NCI-H2171 treated with DMSO at 0.1 percent for 48 hours (cell line): ENCODE measurements around the gene MAPK8.

Experiments
- DNase-seq: peaks from one replicate; lab custom pipeline; 2025; lab: John Stamatoyannopoulos, UW

The MAPK8 gene

DNA sequence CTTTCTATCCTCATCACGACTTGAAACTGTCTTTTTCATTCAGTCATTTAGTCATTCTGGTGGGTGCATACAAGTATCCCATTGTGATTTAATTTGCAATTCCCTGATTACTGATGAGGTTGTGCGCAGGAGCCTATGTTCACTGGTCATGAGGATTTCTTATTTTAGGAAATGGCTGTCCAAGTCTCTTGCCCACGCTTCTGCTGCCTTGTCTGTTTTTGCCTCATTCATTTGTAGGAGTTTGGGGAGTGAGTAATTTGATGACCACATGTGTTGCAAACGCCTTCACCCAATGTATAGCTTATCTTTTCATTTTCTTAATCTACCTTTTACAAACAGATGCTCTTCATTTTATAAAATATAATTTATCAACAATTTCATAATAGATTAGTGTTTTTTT is 171.1 kb downstream of the MAPK8 start:
- no peak for DNase-seq

DNA sequence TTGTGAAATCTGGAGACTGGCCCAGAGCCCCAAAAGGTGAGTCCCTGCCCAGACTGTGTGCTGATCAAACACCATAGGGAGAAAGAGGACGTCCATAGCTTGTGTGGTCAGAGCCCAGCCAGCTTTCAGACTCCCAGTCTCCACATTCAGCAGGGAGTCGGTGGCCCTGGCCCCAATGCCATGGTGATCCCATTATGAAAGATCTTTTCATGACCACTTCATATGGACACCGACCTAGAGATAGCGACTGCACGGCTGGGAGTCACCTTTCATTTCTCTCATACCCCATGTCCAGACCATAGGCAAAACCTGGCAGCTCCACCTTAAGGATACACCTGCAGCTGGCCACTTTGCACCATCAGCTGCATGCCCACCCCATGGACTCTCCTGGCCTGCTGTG is 172.0 kb downstream of the MAPK8 start:
- DNase-seq: no peak

DNA sequence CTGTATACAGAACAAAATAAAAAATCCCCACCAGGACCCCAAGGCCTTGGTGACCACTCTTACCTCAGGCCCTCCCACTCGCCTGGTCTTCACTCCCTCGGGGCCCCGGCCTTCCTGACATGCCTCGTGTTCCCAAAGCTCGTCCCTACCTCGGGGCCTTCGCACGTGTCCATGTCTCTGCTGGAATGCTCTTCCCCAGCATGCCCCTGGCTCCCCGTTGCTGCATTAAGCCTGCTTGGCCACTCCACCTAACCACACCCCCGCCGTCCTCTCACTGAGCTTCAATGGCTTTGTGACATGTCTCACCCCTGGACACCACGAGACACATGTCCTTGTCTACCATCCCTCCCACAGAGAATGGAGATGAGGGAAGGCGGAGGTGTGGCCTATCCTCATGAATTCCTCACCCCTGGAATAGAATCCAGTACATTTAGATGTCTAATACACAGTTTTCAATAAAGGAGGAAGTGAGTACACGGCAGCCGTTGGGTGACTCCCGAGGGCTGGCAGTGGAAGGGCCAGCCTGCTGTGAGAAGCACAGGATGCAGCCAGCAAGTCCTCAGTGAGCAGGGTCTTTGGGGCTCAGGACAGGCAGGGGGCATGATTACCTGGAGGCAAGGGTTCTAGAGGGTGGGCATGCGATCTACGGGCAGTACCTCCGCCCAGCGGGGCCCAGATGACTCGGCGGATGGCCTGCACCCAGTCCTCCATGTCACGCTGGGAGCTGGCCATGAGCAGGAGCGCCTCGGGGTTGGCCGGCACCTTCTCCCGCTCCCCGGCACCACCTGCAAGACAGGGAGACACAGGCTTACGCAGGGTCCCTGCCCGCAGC is 172.7 kb downstream of the MAPK8 start:
- DNase-seq: no peak

DNA sequence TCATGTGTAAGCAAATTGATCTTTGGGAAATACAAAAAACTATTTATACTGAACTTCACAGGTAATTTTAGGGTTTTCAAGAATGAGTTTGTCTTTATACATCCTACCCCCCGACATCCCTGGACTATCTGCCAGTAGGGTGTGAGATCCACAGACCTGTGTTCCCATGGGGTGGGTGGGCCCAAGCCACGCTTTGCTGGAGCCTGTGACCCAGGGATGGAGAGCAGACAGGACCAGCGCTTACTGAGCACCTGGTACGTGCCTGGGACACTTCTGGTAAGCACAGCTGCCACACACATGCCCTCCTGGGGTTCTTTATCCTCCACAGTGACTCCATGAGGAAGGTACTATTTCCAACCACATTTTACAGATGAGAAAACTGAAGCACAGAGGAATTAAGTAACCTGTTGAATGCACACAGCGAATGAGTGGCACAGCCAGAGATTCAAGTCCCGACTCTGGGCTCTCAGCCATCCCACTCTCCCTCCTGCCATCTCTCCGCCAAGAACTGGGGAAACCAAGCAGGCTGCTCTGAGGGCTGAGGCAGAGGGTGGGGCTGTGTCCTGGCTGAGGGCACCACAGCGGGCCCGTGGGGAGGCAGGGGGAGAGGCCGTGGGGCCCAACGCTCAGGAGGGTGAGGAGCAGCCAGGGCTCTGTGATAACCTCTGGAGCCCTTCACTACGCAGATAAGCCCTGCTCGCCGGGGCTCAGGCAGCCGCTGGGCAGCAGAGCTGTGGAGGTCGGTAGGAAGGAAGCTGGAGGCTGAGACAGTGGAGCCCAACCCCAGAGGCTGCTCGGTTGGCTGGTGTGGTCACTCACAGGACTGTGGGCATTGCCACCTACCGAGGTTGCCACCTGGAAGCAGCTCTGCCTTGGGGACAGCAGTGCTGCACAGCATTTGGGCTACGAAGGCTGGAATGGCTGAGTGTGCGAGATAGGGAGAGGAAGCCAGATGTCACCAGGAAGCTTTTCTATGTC is 174.2 kb downstream of the MAPK8 start:
- DNase-seq: no peak

DNA sequence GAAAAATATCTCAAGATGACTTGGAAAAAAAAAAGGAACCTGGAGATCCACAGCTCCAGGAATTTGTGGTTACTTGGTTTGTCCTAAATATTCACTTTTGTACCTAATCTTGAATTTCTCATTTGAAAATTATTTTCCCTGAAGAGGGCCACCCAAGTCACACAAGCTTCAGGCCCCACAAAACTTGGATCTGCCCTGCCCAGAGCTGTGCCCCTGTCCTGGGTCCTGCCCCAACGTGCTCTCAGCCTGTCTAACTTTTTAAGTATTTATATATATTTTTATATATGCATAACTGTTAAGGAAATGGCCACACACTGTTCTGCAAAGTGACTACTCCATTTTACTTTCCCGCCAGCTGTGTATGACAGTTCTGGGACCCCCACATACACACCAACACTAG is 174.9 kb downstream of the MAPK8 start:
- DNase-seq: no peak

DNA sequence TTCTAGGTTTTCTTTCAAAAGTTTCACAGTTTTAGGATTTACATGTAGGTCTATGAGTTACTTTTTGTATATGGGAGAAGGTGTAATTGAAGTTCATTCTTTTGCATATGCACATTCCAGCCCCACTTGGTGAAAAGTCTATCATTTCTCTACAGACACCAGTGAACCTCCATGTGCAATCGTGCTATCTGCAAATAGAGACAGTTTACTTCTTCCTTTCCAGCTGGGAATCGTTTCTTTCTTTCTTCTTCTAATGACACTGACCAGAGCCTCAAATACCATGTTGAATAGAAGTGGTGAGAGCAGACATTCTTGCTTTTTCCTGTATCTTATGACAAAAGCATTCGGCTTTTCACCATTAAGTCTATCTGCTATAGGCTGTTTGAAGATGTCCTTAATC is 175.7 kb downstream of the MAPK8 start:
- DNase-seq: no peak

DNA sequence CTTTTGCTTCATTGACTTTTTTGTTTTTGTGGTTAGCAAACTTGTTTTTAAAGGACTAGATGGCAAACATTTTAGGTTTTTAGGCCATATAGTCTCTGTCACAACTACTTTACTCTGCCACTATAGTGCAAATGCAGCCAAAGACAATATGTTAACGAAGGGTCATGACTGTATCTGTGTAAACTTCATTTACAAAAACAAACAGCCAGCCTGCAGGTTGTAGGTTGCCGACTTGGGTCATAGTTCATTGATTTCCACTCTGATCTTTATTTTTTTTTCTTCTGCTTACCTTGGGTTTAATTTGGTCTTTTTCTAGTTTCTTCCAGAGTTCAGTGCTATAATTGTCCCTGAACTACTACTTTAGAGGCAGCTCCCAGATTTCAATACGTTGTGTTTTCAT is 178.4 kb downstream of the MAPK8 start:
- DNase-seq: no peak

DNA sequence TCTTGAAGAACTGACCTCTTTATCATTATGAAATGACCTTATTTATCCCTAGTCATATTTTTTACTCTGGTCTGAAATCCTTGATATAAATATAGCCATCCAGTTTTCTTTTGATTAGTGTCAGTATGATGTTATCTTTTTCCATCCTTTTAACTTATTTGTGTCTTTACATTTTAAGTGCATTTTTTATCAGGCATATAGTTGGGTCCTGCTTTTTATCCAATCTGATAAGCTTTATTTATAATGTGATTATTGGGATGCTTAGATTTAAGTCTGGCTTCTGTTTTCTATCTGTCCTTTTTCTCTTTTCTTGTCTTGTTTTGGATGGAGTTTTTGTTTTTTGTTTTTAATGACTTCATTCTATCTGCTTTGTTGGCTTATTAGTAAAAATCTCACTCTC is 179.2 kb downstream of the MAPK8 start:
- no peak for DNase-seq

DNA sequence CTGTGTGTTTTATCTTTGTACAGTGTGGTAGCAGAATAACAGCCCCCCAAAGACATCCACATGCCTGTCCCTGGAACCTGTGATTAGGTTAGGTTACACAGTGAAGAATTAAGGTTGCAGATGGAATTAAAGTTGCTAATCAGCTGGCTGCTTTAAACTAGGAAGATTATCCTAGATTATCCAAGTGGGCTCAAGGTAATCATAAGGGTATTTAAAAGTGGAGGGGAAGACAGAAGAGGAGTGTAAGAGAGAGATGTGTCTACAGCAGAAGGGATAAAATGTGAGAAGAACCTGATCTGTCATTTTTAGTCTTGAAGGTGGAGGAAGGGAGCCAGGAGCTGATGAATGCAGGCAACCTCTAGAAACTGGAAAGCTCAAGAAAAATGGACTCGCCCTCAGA is 180.8 kb downstream of the MAPK8 start:
- DNase-seq: no peak
